ENCODE results near the gene WFDC2.

The WFDC2 gene

DNA sequence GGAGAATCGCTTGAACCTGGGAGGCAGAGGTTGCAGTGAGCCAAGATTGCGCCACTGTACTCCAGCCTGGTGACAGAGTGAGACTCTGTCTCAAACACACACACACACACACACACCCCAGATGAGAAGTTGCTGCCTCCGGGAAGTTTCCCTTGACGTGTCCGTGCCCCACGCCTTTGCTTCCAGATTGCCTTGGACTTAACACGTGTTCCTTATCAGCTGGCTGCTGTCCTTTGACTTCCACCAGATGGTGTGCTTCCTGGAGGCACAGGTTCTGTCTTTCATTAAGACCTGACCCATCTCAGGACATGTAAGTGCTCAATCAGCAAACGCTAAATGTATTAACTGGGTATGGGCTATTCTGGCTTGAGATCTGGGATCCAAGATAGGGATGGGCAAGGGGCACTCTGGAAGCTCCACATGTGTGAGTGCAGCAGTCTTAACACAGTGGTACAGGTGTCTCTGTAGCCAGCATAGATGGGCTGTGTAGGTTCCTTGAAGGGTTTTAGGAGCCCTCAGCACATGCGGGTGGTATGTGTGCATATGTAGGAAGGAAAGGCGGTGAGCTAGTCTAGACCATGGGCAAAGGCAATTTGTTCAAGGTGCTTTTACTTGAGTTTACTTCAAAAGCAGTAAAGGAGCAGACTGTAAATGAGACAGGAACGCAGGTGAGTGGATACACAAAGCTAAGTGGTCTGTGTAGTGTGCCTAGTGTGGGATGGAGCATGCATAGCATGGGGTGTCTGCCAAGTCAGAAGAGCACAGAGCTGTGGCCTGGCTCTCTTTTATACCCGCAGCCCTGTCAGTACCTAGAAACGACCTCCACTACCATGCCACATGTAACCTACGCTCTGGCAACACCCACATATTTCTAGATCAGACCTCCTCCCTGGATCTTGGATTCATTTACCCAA, 42.1 kb upstream of the WFDC2 start:
- ChIA-PET CTCF (interaction anchor here (0.7 to 2.0 kb wide), 4 partner anchors 10 to 125 kb away, joined by 3 to 8 read pairs (median 5); partner anchors contain the start of gene SYS1), POLR2A (interaction anchor here (1.1 to 1.3 kb wide), 2 partner anchors 9 to 12 kb away, joined by 3 to 5 read pairs; partner anchors contain the start of gene PIGT)
- TF ChIP-seq GLIS1 (tag by site-specific recombination; IDR thresholded peaks at IDR 0.05) (no peak), ZNF140 (tag by site-specific recombination; IDR thresholded peaks at IDR 0.05) (no peak), ZNF558 (tag by site-specific recombination; IDR thresholded peaks at IDR 0.05) (no peak), ZNF843 (tag by site-specific recombination; IDR thresholded peaks at IDR 0.05) (no peak), SP3 (tag by site-specific recombination; IDR thresholded peaks at IDR 0.05) (no peak), ZNF175 (tag by site-specific recombination; IDR thresholded peaks at IDR 0.05) (no peak), ZNF121 (tag by site-specific recombination; IDR thresholded peaks at IDR 0.05) (no peak), SCRT2 (tag by site-specific recombination; IDR thresholded peaks at IDR 0.05) (no peak)
- Histone ChIP-seq H3K4me1 (ENCODE audit: control insufficient read depth, insufficient read depth, low read length) (no peaks in the 10 kb centered on the region), H3K9me3 (ENCODE audit: control insufficient read depth, insufficient read depth, low read depth, low read length) (no peaks in the 10 kb centered on the region), H3K27ac (ENCODE audit: extremely low read depth, low read depth, low read length) (no peak overlapping the region), H3K4me3 (ENCODE audit: low read depth, low read length) (no peak overlapping the region), H3K36me3 (ENCODE audit: control insufficient read depth in 2 of 2, insufficient read depth in 1 of 2, low read length in 2 of 2) (peaks cover 5 to 39% of the 10 kb centered on the region in 2 experiments; a peak in 2 of 3 replicates)

DNA sequence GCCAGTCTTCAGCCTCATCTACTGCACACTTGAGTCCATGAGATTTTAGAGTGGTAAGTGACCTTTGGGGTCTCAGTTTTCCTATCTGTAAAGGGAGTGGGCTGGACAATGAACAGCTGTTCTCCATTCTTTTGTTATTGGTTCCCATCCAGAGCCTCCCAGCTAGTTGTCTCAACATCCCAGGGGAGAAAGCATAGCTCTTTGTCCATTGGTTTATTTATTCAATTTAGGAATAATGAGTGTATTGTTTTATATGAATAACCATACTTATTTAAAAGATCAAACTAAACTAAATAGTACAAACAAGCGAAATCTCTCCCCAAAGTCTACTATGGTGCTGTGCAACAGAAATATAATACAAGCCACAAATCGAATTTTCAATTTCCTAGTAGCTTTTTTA, 39.9 kb upstream of the WFDC2 start:
- ChIA-PET POLR2A (interaction anchor here (1.4 kb wide), 1 partner anchor 14 kb away, joined by 5 read pairs; the partner anchor contains the start of gene PIGT), CTCF (interaction anchor here (0.6 to 2.3 kb wide), 4 partner anchors 14 to 342 kb away, joined by 3 to 14 read pairs (median 4); no protein-coding TSS in a partner anchor)
- TF ChIP-seq ZNF350 (tag by site-specific recombination; IDR thresholded peaks at IDR 0.05) = no peak
- TF ChIP-seq ZNF433 (tag by site-specific recombination; IDR thresholded peaks at IDR 0.05; ENCODE audit: low read depth) = no peak
- no peak for TF ChIP-seq ZNF600 (tag by site-specific recombination; IDR thresholded peaks at IDR 0.05)
- no peak for TF ChIP-seq ZBTB17 (tag by site-specific recombination; IDR thresholded peaks at IDR 0.05)
- TF ChIP-seq ZNF785 (tag by site-specific recombination; IDR thresholded peaks at IDR 0.05) = no peak
- no peak for TF ChIP-seq ZNF704 (tag by site-specific recombination; IDR thresholded peaks at IDR 0.05)
- no peak for TF ChIP-seq GFI1B (tag by site-specific recombination; IDR thresholded peaks at IDR 0.05)
- TF ChIP-seq ZNF658 (tag by site-specific recombination; IDR thresholded peaks at IDR 0.05) = no peak
- TF ChIP-seq ZNF501 (tag by site-specific recombination; IDR thresholded peaks at IDR 0.05) = no peak
- no peak for TF ChIP-seq YY2 (tag by site-specific recombination; IDR thresholded peaks at IDR 0.05)
- TF ChIP-seq SCRT1 (tag by site-specific recombination; IDR thresholded peaks at IDR 0.05; ENCODE audit: borderline replicate concordance) = no peak
- no peak for TF ChIP-seq ZNF701 (tag by site-specific recombination; IDR thresholded peaks at IDR 0.05)
- no peak for TF ChIP-seq HOXD13 (CRISPR knock-in tag; IDR thresholded peaks at IDR 0.05; ENCODE audit: borderline replicate concordance)
- TF ChIP-seq, protein P1, sequence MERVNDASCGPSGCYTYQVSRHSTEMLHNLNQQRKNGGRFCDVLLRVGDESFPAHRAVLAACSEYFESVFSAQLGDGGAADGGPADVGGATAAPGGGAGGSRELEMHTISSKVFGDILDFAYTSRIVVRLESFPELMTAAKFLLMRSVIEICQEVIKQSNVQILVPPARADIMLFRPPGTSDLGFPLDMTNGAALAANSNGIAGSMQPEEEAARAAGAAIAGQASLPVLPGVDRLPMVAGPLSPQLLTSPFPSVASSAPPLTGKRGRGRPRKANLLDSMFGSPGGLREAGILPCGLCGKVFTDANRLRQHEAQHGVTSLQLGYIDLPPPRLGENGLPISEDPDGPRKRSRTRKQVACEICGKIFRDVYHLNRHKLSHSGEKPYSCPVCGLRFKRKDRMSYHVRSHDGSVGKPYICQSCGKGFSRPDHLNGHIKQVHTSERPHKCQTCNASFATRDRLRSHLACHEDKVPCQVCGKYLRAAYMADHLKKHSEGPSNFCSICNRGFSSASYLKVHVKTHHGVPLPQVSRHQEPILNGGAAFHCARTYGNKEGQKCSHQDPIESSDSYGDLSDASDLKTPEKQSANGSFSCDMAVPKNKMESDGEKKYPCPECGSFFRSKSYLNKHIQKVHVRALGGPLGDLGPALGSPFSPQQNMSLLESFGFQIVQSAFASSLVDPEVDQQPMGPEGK (tag by site-specific recombination; IDR thresholded peaks at IDR 0.05) = no peak
- no peak for TF ChIP-seq ZNF114 (tag by site-specific recombination; IDR thresholded peaks at IDR 0.05)
- TF ChIP-seq ZNF830 (tag by site-specific recombination; IDR thresholded peaks at IDR 0.05; ENCODE audit: low read depth) = no peak
- TF ChIP-seq ZNF707 (tag by site-specific recombination; IDR thresholded peaks at IDR 0.05) = no peak
- no peak for TF ChIP-seq ZNF132 (tag by site-specific recombination; IDR thresholded peaks at IDR 0.05; ENCODE audit: borderline replicate concordance)
- no peak for TF ChIP-seq ZNF292 (tag by site-specific recombination; IDR thresholded peaks at IDR 0.05; ENCODE audit: borderline replicate concordance, low read depth)
- TF ChIP-seq ZNF596 (tag by site-specific recombination; IDR thresholded peaks at IDR 0.05) = no peak
- Histone ChIP-seq H3K4me1 (ENCODE audit: control insufficient read depth, insufficient read depth, low read length) (no peaks in the 10 kb centered on the region), H3K9me3 (ENCODE audit: control insufficient read depth, insufficient read depth, low read depth, low read length) (no peaks in the 10 kb centered on the region), H3K4me3 (ENCODE audit: low read depth, low read length) (no peak overlapping the region), H3K36me3 (ENCODE audit: control insufficient read depth in 2 of 2, insufficient read depth in 1 of 2, low read length in 2 of 2) (peaks cover 4 to 20% of the 10 kb centered on the region in 2 experiments; a peak in 2 of 3 replicates), H3K27ac (ENCODE audit: extremely low read depth, low read depth, low read length) (no peak overlapping the region)
